NCI-H1930 (cell line): ENCODE measurements around the gene TMEM125.

Experiments used
- DNase-seq, 2 experiments: peaks; one replicate each; lab custom pipeline; 2025; lab: John Stamatoyannopoulos, UW

TMEM125 gene

GRCh38 chr1:43247256-43247921 lies 22.4 kb upstream of the TMEM125 start:
- no peak for DNase-seq

GRCh38 chr1:43250351-43250761 lies 19.4 kb upstream of the TMEM125 start:
- DNase-seq, result no peak

- DNase-seq, result no peak
These were observed 18.8 kb upstream of the TMEM125 start for GRCh38 chr1:43251024-43251423.

- DNase-seq, result no peak
These were observed 17.6 kb upstream of the TMEM125 start for GRCh38 chr1:43252225-43252624.

- no peak for DNase-seq
These were observed 16.6 kb upstream of the TMEM125 start for GRCh38 chr1:43253173-43253572.

- no peak for DNase-seq
These were observed 15.9 kb upstream of the TMEM125 start for GRCh38 chr1:43253876-43254275.

GRCh38 chr1:43255438-43256210 lies 14.2 kb upstream of the TMEM125 start:
- DNase-seq, result no peak

GRCh38 chr1:43256675-43257570 lies 12.9 kb upstream of the TMEM125 start:
- no peak for DNase-seq

- DNase-seq, result no peak
These were observed 11.4 kb upstream of the TMEM125 start for GRCh38 chr1:43258370-43258769.

GRCh38 chr1:43265431-43265830 lies 4.4 kb upstream of the TMEM125 start:
- no peak for DNase-seq

- no peak for DNase-seq
These were observed 2.9 kb upstream of the TMEM125 start for GRCh38 chr1:43266881-43267280.

GRCh38 chr1:43267291-43267805 lies 2.4 kb upstream of the TMEM125 start:
- no peak for DNase-seq

- no peak for DNase-seq
These were observed 1.9 kb upstream of the TMEM125 start for GRCh38 chr1:43267818-43268425.

GRCh38 chr1:43270421-43271095 lies 775 bp downstream of the TMEM125 start:
- DNase-seq, result no peak

GRCh38 chr1:43271186-43272118 lies 1.7 kb downstream of the TMEM125 start:
- no peak for DNase-seq

GRCh38 chr1:43272161-43272560 lies 2.4 kb downstream of the TMEM125 start:
- no peak for DNase-seq

- DNase-seq, result no peak
These were observed 3.1 kb downstream of the TMEM125 start for GRCh38 chr1:43272576-43273571.

GRCh38 chr1:43273708-43274107 lies 3.9 kb downstream of the TMEM125 start:
- DNase-seq, result no peak
